BE2C (cell line): ENCODE measurements around the gene PPM1B.
"Not testable (repeated sequence)": the region's sequence is repeated elsewhere in the genome, so short reads cannot be mapped to it uniquely, and the experiment has no call there.

Experiments
- DNase-seq: peaks from one replicate; pipeline ENCODE4 v3.0.0-alpha.2; 2020
- H3K27me3 ChIP-seq: fragments of 250-450 bp; sonication (Bioruptor Pico); 2 replicates; pipeline ENCODE4 v1.5.1; 2020; ENCODE audit warnings: mild to moderate bottlenecking
- H3K36me3 ChIP-seq: fragments of 250-450 bp; sonication (Bioruptor Pico); 2 replicates; pipeline ENCODE4 v1.5.1; 2020; ENCODE audit warnings: mild to moderate bottlenecking
- H3K4me1 ChIP-seq: fragments of 250-450 bp; sonication (Bioruptor Pico); 2 replicates; pipeline ENCODE4 v1.5.1; 2020
- H3K4me3 ChIP-seq: 2 replicates; pipeline ENCODE4 v1.5.1; 2011; ENCODE audit warnings: low read depth, low read length
- H3K9me3 ChIP-seq: fragments of 250-450 bp; sonication (Bioruptor Pico); 2 replicates; pipeline ENCODE4 v1.5.1; 2020
- TF ChIP-seq, protein P1 (sequence below): IDR thresholded peaks from 2 replicates; pipeline ENCODE4 v1.5.1; 2012; ENCODE audit warnings: mild to moderate bottlenecking, low read depth, low read length

The PPM1B gene

DNA sequence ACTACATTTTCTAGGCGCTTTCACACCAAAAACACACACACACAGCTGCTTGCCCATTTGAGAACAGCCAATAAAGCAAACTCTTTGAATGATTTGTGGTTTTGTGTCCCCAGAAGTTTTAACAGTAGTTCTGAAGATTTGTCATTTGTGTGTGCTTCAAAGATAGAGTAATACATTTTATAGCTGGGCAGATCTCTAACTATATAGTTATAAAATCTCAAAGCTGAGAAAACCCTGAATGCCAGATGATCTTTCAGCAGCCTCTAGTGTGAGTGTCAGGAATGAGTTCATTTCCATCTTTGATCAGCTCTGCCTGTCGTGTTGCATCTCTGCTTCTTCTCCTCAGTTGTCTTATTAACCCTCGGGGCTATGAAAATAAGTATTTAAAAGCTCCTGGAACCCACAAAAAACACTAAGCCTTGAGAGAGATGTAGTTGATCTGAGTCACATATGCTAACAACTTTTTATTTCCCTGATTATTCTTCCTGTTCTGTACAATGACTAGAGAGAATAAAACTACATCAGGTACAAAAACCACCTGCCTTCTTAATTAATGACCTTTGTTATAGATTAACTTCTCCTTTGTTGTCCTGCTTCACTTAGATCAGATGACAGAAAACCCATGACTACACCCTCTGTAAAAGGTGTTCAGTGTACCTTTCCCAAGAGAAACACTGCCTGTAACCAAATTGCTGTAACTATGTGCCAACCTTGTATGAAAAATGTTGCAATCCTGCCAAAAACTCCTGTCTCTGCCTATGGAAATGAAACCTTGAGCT, 76.6 kb downstream of the PPM1B start:
- Histone ChIP-seq H3K4me1 (no peaks in the 10 kb centered on the region), H3K4me3 (no peak overlapping the region), H3K27me3 (no peaks in the 10 kb centered on the region), H3K36me3 (no peaks in the 10 kb centered on the region), H3K9me3 (no peaks in the 10 kb centered on the region)
- DNase-seq = no peak
- TF ChIP-seq, protein P1, sequence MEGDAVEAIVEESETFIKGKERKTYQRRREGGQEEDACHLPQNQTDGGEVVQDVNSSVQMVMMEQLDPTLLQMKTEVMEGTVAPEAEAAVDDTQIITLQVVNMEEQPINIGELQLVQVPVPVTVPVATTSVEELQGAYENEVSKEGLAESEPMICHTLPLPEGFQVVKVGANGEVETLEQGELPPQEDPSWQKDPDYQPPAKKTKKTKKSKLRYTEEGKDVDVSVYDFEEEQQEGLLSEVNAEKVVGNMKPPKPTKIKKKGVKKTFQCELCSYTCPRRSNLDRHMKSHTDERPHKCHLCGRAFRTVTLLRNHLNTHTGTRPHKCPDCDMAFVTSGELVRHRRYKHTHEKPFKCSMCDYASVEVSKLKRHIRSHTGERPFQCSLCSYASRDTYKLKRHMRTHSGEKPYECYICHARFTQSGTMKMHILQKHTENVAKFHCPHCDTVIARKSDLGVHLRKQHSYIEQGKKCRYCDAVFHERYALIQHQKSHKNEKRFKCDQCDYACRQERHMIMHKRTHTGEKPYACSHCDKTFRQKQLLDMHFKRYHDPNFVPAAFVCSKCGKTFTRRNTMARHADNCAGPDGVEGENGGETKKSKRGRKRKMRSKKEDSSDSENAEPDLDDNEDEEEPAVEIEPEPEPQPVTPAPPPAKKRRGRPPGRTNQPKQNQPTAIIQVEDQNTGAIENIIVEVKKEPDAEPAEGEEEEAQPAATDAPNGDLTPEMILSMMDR = no peak

DNA sequence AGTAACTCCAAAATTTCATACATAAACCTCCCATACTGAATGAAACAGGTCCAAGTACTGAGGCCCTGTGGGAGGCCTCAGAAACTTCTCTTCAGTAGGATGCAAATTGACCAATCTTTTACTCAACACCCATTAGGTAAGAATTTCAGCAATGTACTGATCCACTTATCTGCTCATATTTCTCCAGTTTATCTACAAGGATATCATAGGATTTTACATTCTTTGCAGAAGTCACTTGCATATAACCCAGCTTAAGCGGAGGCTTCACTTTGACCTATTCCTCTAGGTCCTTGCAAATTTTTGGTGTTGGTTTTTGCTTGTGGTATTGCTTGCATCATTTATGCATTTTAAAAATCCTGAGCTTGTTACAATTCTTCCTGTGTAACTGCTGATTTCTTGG, 77.8 kb downstream of the PPM1B start:
- Histone ChIP-seq H3K36me3 (no peaks in the 10 kb centered on the region), H3K27me3 (no peaks in the 10 kb centered on the region), H3K4me3 (no peak overlapping the region), H3K4me1 (no peaks in the 10 kb centered on the region), H3K9me3 (no peaks in the 10 kb centered on the region)
- no peak for DNase-seq
- TF ChIP-seq, protein P1 = no peak

DNA sequence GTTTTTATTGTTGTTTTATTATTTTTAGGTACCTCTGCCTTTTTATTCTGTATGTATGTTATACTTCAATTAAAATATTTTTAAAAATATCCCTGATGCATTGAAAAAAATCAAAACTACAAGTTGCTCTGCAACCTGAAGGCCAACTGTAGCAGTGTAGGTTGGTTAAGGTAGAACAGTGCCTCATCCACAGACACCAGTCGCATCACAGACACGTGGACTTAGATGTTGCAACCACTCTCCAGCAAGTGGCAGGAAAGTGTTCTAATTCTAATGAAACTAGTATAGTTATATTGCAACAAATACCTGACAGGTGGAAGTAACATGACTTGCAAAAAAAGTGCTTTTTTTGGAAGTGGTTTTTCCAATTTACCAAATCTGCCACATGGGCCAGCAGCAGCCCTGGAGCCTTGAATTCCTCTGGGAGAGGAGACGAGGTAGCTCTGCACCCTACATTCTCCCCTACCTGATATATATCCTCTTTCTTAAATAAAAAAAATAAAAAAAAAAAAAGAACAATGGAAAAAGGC, 78.2 kb downstream of the PPM1B start:
- Histone ChIP-seq H3K27me3 (no peaks in the 10 kb centered on the region), H3K4me1 (no peaks in the 10 kb centered on the region), H3K9me3 (no peaks in the 10 kb centered on the region), H3K36me3 (no peaks in the 10 kb centered on the region), H3K4me3 (no peak overlapping the region)
- DNase-seq = no peak
- TF ChIP-seq, protein P1 = no peak

- Histone ChIP-seq H3K4me1 (no peaks in the 10 kb centered on the region), H3K36me3 (no peaks in the 10 kb centered on the region), H3K4me3 (no peak overlapping the region), H3K27me3 (no peaks in the 10 kb centered on the region), H3K9me3 (no peaks in the 10 kb centered on the region)
- TF ChIP-seq, protein P1 = peak; percentile 32; the same call in 1 of the 2 replicates
- DNase-seq = no peak
Measured at GRCh38 chr2:44247924-44248323, 79.2 kb downstream of the PPM1B start.

GRCh38 chr2:44249269-44249668, 80.6 kb downstream of the PPM1B start:
- H3K27me3 ChIP-seq, H3K4me3 ChIP-seq, H3K9me3 ChIP-seq, DNase-seq, H3K36me3 ChIP-seq, H3K4me1 ChIP-seq: not testable (repeated sequence)

DNA sequence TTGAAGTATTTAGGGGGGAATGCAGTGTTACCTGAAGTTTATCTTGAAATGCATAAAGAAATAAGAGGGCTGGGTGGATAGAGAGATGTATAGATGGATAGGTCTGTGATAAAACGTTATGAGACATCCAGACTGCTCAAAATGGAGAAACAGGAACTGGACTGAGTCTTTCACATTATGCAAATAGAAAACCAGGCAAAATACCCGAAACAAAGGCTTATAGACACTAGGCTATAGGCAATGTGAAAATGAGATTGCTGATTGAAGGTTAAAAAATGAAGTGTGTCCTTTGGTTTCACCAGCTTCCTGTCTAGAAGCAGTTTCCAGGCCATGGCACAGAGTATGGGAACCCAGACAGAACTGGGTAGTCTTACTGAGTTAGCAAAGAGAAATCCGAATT, 81.7 kb downstream of the PPM1B start:
- no peaks in the 10 kb centered on the region for H3K4me1 ChIP-seq
- H3K9me3 ChIP-seq = no peaks in the 10 kb centered on the region
- no peaks in the 10 kb centered on the region for H3K27me3 ChIP-seq
- no peaks in the 10 kb centered on the region for H3K36me3 ChIP-seq
- no peak for DNase-seq
- no peak overlapping the region for H3K4me3 ChIP-seq
- TF ChIP-seq, protein P1 = no peak
